ENCODE data around the gene PPP1R11. TPM values are rescaled to one million over a fixed set of nuclear protein-coding genes. Genes with fewer than 3 reads are reported as not detected.
A peak's percentile ranks its signal among the peaks of the same experiment; 100 is the strongest.

The PPP1R11 gene
- total RNA-seq, 1 donor from 2014 or later: 48.4 TPM

DNA sequence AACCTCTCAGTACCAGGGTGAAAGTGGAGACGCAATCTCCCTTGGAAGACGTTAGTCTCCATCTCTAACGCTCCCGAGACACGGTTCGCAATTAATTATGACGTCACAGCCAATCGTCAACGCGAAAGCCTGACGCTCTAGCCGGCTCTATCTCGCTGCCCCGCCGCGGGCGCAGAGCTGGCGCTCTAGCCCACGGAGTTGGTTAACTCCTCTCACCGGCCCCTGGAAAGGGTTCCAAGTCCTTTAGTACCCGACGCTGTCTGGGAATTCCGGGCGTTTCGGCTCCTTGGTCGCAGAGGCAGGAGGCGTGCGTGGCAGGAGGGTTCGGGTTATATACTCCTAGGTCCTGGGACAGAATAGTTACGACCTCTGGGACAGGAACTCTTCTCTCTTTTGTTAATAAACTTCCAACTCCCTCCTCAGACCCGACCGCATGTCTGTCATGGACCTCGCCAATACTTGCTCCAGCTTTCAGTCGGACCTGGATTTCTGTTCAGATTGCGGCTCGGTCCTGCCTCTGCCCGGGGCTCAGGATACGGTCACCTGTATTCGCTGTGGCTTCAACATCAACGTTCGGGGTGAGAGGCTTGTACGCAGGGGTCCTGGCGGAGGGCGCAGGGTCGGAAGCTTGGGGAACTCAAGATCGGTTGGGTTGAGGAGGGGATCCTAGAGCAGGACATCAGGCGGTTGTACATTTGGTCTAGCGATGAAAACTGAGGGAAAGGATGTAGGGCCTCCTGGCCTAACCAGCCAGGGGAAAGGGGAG, 5.7 kb upstream of the PPP1R11 start, which contains the start of gene POLR1H:
Gene POLR1H, plus strand, starts transcription at position 174 of the 766 bp plus-strand sequence. Its CDS starts 260 bp downstream, at position 434.
- no peaks in the 10 kb centered on the region for H3K27me3 Mint-ChIP-seq
- peaks cover 6% of the 10 kb centered on the region for H3K36me3 Mint-ChIP-seq (ENCODE audit: insufficient read depth)
- H3K4me3 Mint-ChIP-seq (ENCODE audit: low read depth): peak within 1 kb of the TSS; percentile 90
- no peak for TF ChIP-seq CTCF (IDR thresholded peaks at IDR 0.05; ENCODE audit: unreplicated experiment)
- H3K4me1 Mint-ChIP-seq (ENCODE audit: low read depth): peaks cover 22% of the 10 kb centered on the region
- DNase-seq (ENCODE audit: low spot score, unreplicated experiment): peak; percentile 76
- peak within 1 kb of the TSS; percentile 96 for H3K27ac Mint-ChIP-seq
- H3K9me3 Mint-ChIP-seq (ENCODE audit: low read depth): no peaks in the 10 kb centered on the region

DNA sequence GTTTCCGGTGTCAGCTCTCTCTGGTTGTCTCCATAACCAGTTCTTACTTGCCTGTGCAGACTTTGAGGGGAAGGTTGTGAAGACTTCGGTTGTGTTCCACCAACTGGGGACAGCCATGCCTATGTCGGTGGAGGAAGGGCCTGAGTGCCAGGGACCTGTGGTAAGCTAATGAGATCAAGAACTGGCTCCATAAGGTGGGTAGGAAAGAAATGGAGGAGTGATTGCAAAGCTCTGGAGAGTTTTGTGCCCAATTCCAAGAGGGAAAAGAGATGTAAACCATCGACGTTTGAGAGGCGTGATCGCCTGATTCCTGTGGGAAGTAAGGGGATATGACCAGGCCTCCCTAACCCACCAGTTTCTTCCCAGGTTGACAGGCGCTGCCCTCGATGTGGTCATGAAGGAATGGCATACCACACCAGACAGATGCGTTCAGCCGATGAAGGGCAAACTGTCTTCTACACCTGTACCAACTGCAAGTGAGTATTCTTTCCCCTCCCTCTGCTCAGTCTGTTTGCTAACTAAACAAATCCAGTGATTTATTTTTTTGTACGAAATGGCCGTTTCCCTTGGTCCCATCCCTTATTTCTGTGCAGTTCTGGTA, 5.0 kb upstream of the PPP1R11 start:
- H3K4me3 Mint-ChIP-seq (ENCODE audit: low read depth): peak overlapping the region; percentile 90
- peak overlapping the region; percentile 96 for H3K27ac Mint-ChIP-seq
- H3K4me1 Mint-ChIP-seq (ENCODE audit: low read depth): peaks cover 24% of the 10 kb centered on the region
- H3K36me3 Mint-ChIP-seq (ENCODE audit: insufficient read depth): peaks cover 6% of the 10 kb centered on the region
- no peaks in the 10 kb centered on the region for H3K9me3 Mint-ChIP-seq (ENCODE audit: low read depth)
- DNase-seq (ENCODE audit: low spot score, unreplicated experiment): no peak
- H3K27me3 Mint-ChIP-seq: no peaks in the 10 kb centered on the region
- no peak for TF ChIP-seq CTCF (IDR thresholded peaks at IDR 0.05; ENCODE audit: unreplicated experiment)

DNA sequence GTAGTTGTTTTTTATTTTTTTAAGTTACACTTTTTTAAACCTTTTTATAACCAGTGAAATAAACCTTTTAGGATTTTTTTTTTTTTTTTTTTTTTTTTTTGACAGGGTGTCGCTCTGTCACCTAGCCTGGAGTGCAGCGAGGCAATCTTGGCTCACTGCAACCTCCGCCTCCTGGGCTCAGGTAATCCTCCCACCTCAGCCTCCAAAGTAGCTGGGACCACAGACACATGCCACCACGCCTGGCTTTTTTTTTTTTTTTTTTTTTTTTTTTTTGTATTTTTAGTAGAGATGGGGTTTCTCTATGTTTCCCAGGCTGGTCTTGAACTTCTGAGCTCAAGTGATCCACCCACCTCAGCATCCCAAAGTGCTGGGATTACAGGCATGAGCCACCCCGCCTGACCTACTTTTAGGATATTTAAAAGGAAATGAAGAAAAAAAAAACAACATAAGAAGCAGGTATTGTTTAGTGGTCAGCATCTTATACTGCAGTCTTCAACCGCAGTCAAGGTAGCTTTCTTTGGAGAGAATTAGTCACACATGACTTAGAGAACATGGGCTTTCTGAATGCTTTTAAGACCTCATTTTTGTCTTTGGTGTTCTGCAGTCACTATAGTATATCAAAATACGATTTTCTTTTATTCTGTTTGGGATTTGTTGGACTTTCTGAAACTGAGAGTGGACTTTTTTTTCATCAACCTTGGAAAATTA, 4.4 kb upstream of the PPP1R11 start:
- H3K9me3 Mint-ChIP-seq (ENCODE audit: low read depth): no peaks in the 10 kb centered on the region

DNA sequence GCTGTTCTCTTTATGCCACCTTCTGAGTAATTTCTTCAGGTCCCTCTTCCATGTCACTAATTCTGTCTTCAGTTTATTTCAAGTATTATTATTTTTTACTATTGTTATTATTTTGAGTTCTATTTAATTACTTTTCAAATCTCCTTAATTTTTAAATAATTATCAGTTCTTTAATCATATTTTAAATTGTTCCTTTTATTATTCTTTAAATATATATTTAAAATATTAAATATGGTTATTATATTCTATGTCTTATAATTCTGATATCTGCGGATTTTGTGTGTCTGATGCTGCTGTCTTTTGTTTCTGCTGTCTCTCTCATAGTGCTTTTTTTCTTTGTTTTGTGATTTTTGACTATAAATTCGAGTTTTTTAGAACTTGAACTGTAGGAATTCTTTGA, 3.7 kb upstream of the PPP1R11 start:
- peak overlapping the region; percentile 38 for H3K4me3 Mint-ChIP-seq (ENCODE audit: low read depth)
- peaks cover 32% of the 10 kb centered on the region for H3K4me1 Mint-ChIP-seq (ENCODE audit: low read depth)
- no peak overlapping the region for H3K27ac Mint-ChIP-seq
- no peak for TF ChIP-seq CTCF (IDR thresholded peaks at IDR 0.05; ENCODE audit: unreplicated experiment)
- no peaks in the 10 kb centered on the region for H3K9me3 Mint-ChIP-seq (ENCODE audit: low read depth)
- no peak for DNase-seq (ENCODE audit: low spot score, unreplicated experiment)
- peaks cover 4% of the 10 kb centered on the region for H3K36me3 Mint-ChIP-seq (ENCODE audit: insufficient read depth)
- H3K27me3 Mint-ChIP-seq: peaks cover 4% of the 10 kb centered on the region

More for the DNA sequence above, 4.4 kb upstream of the PPP1R11 start:
- Mint-ChIP-seq H3K27ac (no peak overlapping the region), H3K36me3 (ENCODE audit: insufficient read depth) (peaks cover 3% of the 10 kb centered on the region), H3K4me1 (ENCODE audit: low read depth) (peaks cover 27% of the 10 kb centered on the region), H3K27me3 (no peaks in the 10 kb centered on the region), H3K4me3 (ENCODE audit: low read depth) (peak overlapping the region; percentile 90)
- DNase-seq (ENCODE audit: low spot score, unreplicated experiment): no peak
- TF ChIP-seq CTCF (IDR thresholded peaks at IDR 0.05; ENCODE audit: unreplicated experiment): no peak

- H3K36me3 Mint-ChIP-seq (ENCODE audit: insufficient read depth): peaks cover 23% of the 10 kb centered on the region
- H3K27ac Mint-ChIP-seq: peak overlapping the region; percentile 96
- peaks cover 22% of the 10 kb centered on the region for H3K27me3 Mint-ChIP-seq
- no peak for DNase-seq (ENCODE audit: low spot score, unreplicated experiment)
- TF ChIP-seq CTCF (IDR thresholded peaks at IDR 0.05; ENCODE audit: unreplicated experiment): no peak
- peak overlapping the region; percentile 87 for H3K4me3 Mint-ChIP-seq (ENCODE audit: low read depth)
- H3K9me3 Mint-ChIP-seq (ENCODE audit: low read depth): no peaks in the 10 kb centered on the region
- peaks cover 30% of the 10 kb centered on the region for H3K4me1 Mint-ChIP-seq (ENCODE audit: low read depth)
Measured at GRCh38 chr6:30066082-30066481, 916 bp upstream of the PPP1R11 start.

Measured in progenitor cell of endocrine pancreas (in vitro differentiated cells).